Type B pancreatic cell (in vitro differentiated cells): Measurements from ENCODE around the gene TBC1D32. TPM values are rescaled to one million over a fixed set of nuclear protein-coding genes. Genes with fewer than 3 reads are reported as not detected.
A peak's percentile ranks its signal among the peaks of the same experiment; 100 is the strongest.
"Not testable (repeated sequence)": the region's sequence is repeated elsewhere in the genome, so short reads cannot be mapped to it uniquely, and the experiment has no call there.

ENCODE experiments used
- DNase-seq: peaks from one replicate; pipeline ENCODE4 v3.0.0; 2021; ENCODE audit warnings: mixed read lengths; ENCODE audit not compliant: unreplicated experiment; ENCODE audit errors: extremely low spot score
- H3K27ac Mint-ChIP-seq: 2 replicates; pipeline ENCODE4 v1.8.0; 2021; ENCODE audit warnings: mild to moderate bottlenecking, mixed read lengths
- H3K27me3 Mint-ChIP-seq: 2 replicates; pipeline ENCODE4 v1.8.0; 2021; ENCODE audit warnings: mixed read lengths
- H3K36me3 Mint-ChIP-seq: 2 replicates; pipeline ENCODE4 v1.8.0; 2021; ENCODE audit warnings: mixed read lengths
- H3K4me1 Mint-ChIP-seq: one replicate; pipeline ENCODE4 v1.8.0; 2021; ENCODE audit warnings: mixed read lengths; ENCODE audit not compliant: unreplicated experiment
- H3K4me3 Mint-ChIP-seq: 2 replicates; pipeline ENCODE4 v1.8.0; 2021; ENCODE audit warnings: mild to moderate bottlenecking, mixed read lengths
- H3K9me3 Mint-ChIP-seq: 2 replicates; pipeline ENCODE4 v1.8.0; 2021; ENCODE audit warnings: mixed read lengths
- long read RNA-seq: library from polyadenylated mRNA; unstranded; transcript quantifications from one replicate; pipeline ENCODE4 v2.0.0, GENCODE V29; 2020
- total RNA-seq: library from RNA; stranded (reverse); gene quantifications from 2 replicates; pipeline ENCODE4 v1.2.1, GENCODE V29; 2021; ENCODE audit warnings: low replicate concordance
- TF ChIP-seq, protein P1 (sequence below): fragments of 200-600 bp; sonication (generic); conservative IDR thresholded peaks from 2 replicates; pipeline ENCODE4 v1.5.0; 2021; ENCODE audit warnings: antibody characterized with exemption, mild to moderate bottlenecking

The TBC1D32 gene, protein sequence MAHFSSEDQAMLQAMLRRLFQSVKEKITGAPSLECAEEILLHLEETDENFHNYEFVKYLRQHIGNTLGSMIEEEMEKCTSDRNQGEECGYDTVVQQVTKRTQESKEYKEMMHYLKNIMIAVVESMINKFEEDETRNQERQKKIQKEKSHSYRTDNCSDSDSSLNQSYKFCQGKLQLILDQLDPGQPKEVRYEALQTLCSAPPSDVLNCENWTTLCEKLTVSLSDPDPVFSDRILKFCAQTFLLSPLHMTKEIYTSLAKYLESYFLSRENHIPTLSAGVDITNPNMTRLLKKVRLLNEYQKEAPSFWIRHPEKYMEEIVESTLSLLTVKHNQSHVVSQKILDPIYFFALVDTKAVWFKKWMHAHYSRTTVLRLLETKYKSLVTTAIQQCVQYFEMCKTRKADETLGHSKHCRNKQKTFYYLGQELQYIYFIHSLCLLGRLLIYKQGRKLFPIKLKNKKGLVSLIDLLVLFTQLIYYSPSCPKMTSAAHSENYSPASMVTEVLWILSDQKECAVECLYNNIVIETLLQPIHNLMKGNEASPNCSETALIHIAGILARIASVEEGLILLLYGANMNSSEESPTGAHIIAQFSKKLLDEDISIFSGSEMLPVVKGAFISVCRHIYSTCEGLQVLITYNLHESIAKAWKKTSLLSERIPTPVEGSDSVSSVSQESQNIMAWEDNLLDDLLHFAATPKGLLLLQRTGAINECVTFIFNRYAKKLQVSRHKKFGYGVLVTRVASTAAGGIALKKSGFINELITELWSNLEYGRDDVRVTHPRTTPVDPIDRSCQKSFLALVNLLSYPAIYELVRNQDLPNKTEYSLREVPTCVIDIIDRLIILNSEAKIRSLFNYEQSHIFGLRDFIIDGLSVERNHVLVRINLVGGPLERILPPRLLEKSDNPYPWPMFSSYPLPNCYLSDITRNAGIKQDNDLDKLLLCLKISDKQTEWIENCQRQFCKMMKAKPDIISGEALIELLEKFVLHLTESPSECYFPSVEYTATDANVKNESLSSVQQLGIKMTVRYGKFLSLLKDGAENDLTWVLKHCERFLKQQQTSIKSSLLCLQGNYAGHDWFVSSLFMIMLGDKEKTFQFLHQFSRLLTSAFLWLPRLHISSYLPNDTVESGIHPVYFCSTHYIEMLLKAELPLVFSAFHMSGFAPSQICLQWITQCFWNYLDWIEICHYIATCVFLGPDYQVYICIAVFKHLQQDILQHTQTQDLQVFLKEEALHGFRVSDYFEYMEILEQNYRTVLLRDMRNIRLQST
- total RNA-seq: 9.9 and 12.4 TPM in 2 replicates
- long read RNA-seq, partial matches to known transcripts: 2 of 6 reads
- long read RNA-seq, other reads (novel, unspliced or antisense): 4 of 6 reads

DNA sequence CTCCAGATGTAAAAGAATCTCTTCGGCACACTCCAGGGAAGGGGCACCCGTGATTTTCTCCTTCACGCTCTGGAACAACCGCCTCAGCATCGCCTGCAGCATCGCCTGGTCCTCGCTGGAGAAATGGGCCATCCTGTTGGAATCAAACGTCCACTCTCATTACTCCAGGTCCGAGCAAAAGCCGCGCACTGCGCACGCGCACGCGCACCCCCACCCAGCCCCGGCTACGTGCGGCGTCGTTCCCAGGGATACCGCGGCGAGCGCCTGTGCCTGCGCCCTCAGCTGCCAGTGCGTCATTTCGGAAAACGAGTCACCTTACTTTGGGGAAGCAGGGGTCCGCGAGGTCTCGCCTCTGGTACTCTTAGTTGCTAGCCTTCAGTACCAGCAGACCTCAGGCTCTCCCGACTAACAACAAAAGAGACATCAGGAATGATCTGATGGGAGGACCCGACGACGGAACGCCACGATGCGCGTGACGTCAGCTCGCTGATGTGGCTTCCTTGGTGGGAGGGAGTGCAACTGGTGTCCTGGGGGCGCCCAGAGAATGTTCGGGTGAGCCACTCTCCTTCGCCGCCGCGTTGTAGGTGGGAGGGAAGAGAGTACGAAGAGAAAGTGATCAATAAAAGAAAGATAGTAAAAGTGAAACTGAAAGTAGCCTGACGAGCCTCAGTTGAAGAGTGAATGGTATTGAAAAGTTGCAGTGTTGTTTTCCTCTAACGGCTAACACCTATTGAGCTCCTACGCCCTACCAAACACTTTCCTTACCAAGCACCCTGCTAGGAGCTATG, at the start of gene TBC1D32:
TSS of gene TBC1D32 (minus strand) at position 182 of the 788 bp plus-strand sequence. CDS start at position 132, 50 bp downstream.
- Mint-ChIP-seq H3K36me3 (no peaks in the 10 kb centered on the region), H3K27me3 (no peaks in the 10 kb centered on the region), H3K4me1 (peaks cover 28% of the 10 kb centered on the region), H3K27ac (peak within 1 kb of the TSS; percentile 100), H3K4me3 (peak within 1 kb of the TSS; percentile 99), H3K9me3 (peaks cover 6% of the 10 kb centered on the region)
- DNase-seq: peak; percentile 94
- TF ChIP-seq, protein P1, sequence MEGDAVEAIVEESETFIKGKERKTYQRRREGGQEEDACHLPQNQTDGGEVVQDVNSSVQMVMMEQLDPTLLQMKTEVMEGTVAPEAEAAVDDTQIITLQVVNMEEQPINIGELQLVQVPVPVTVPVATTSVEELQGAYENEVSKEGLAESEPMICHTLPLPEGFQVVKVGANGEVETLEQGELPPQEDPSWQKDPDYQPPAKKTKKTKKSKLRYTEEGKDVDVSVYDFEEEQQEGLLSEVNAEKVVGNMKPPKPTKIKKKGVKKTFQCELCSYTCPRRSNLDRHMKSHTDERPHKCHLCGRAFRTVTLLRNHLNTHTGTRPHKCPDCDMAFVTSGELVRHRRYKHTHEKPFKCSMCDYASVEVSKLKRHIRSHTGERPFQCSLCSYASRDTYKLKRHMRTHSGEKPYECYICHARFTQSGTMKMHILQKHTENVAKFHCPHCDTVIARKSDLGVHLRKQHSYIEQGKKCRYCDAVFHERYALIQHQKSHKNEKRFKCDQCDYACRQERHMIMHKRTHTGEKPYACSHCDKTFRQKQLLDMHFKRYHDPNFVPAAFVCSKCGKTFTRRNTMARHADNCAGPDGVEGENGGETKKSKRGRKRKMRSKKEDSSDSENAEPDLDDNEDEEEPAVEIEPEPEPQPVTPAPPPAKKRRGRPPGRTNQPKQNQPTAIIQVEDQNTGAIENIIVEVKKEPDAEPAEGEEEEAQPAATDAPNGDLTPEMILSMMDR: no peak

DNA sequence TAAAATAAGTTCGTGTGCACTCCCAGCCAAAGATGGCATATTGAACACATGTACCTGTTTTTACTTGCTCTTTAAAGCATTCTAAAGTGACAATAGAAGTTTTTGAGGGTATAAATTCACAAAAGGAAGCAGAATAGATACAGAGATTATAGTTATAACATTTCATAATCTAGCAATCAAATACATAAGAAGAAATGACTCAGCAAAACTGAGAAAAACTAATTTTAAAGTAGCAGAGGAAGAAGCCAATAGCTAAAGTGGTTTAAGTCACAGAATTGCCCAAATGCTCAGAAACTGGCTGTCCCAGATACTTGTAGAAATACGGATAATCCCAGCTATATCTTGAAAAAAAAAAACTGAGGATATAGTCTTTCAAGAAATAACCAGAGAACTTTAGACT, 49.2 kb upstream of the TBC1D32 start:
- Mint-ChIP-seq H3K4me1 (peaks cover 6% of the 10 kb centered on the region), H3K4me3 (no peak overlapping the region), H3K27me3 (no peaks in the 10 kb centered on the region), H3K27ac (no peak overlapping the region), H3K9me3 (no peaks in the 10 kb centered on the region), H3K36me3 (no peaks in the 10 kb centered on the region)
- TF ChIP-seq, protein P1: no peak
- DNase-seq: no peak

DNA sequence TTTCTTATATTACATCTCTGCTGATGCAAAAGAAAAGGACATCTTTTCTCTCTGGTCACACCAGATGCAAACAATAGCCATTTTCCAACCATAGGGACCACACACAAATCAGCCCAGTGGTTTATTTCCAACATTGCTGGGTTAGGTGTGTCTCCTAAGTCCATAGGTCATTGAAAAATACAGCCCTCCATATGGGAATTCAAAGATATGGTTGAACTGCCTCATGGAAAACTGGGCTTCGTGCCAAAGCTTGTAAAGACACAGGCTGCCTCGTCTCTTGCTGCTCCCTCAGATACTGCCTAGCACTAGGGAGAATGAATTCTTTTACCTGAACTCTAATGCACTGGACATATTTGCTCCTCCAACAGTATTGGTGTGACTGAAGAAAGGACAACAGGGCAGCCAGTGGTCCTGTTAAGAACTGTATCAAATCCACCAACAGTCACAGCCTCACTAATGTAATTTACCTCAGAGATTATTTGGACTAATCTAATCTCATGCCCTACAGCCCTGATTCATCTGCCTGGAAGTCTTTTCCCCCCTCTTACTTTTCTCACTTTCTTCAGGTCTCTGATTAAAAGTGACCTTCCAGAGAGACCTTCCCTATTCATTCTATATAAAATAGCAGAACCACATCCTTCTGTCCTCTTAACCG, 48.3 kb upstream of the TBC1D32 start:
- no peak overlapping the region for H3K27ac Mint-ChIP-seq
- DNase-seq: no peak
- no peaks in the 10 kb centered on the region for H3K27me3 Mint-ChIP-seq

DNA sequence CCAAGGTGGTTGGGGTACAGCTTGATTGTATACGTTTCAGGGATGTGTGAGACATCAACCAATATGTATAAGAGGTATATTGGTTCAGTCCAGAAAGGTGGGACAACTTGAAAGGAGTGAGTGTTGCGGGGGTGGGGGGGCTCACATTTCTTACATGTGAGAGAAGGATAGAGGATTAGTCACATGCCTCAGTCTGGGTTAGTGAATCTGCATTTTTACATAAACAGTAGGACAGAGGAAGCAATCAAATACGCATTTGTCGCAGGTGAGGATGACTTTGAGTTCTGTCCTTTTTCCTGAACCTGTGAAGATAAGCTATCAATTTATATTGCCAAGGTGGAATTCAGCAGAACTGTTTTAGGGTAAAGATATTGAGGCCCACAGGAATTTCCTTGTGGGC, 42.1 kb upstream of the TBC1D32 start:
- H3K27me3 Mint-ChIP-seq: no peaks in the 10 kb centered on the region
- H3K4me1 Mint-ChIP-seq: no peaks in the 10 kb centered on the region
- TF ChIP-seq, protein P1: no peak
- no peaks in the 10 kb centered on the region for H3K9me3 Mint-ChIP-seq
- DNase-seq: no peak
- no peaks in the 10 kb centered on the region for H3K36me3 Mint-ChIP-seq
- no peak overlapping the region for H3K27ac Mint-ChIP-seq
- no peak overlapping the region for H3K4me3 Mint-ChIP-seq

More for the DNA sequence above, 48.3 kb upstream of the TBC1D32 start:
- no peak overlapping the region for H3K4me3 Mint-ChIP-seq
- TF ChIP-seq, protein P1: no peak
- peaks cover 6% of the 10 kb centered on the region for H3K4me1 Mint-ChIP-seq
- no peaks in the 10 kb centered on the region for H3K36me3 Mint-ChIP-seq
- H3K9me3 Mint-ChIP-seq: no peaks in the 10 kb centered on the region

DNA sequence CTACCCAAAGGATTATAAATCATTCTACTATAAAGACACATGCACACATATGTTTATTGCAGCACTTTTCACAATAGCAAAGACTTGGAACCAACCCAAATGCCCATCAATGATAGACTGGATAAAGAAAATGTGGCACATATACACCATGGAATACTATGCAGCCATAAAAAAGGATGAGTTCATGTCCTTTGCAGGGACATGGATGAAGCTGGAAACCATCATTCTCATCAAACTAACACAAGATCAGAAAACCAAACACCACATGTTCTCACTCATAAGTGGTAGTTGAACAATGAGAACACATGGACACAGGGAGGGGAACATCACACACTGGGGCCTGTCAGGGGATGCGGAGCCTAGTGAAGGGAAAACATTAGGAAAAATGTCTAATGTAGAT, 39.9 kb upstream of the TBC1D32 start:
- not testable (repeated sequence) for H3K27me3 Mint-ChIP-seq, DNase-seq, H3K4me1 Mint-ChIP-seq, H3K9me3 Mint-ChIP-seq, H3K36me3 Mint-ChIP-seq, H3K4me3 Mint-ChIP-seq, H3K27ac Mint-ChIP-seq
